HG03064 (cell line): Measurements from ENCODE around the gene EGR1.

Experiments used
- ATAC-seq: cut with Tn5 transposase; IDR thresholded peaks from one replicate; pipeline ENCODE4 v1.9.1; 2021; ENCODE audit warnings: low read depth; ENCODE audit not compliant: unreplicated experiment

EGR1 gene

DNA sequence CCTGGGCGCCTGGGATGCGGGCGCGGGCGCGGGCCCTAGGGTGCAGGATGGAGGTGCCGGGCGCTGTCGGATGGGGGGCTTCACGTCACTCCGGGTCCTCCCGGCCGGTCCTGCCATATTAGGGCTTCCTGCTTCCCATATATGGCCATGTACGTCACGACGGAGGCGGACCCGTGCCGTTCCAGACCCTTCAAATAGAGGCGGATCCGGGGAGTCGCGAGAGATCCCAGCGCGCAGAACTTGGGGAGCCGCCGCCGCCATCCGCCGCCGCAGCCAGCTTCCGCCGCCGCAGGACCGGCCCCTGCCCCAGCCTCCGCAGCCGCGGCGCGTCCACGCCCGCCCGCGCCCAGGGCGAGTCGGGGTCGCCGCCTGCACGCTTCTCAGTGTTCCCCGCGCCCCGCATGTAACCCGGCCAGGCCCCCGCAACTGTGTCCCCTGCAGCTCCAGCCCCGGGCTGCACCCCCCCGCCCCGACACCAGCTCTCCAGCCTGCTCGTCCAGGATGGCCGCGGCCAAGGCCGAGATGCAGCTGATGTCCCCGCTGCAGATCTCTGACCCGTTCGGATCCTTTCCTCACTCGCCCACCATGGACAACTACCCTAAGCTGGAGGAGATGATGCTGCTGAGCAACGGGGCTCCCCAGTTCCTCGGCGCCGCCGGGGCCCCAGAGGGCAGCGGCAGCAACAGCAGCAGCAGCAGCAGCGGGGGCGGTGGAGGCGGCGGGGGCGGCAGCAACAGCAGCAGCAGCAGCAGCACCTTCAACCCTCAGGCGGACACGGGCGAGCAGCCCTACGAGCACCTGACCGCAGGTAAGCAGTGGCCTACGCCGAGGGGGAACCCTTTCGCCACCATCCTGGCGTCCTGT, at the start of gene EGR1:
Gene EGR1, plus strand, starts transcription at position 219 of the 864 bp plus-strand sequence. Its CDS starts 283 bp downstream, at position 502.
- ATAC-seq: peak; percentile 56

DNA sequence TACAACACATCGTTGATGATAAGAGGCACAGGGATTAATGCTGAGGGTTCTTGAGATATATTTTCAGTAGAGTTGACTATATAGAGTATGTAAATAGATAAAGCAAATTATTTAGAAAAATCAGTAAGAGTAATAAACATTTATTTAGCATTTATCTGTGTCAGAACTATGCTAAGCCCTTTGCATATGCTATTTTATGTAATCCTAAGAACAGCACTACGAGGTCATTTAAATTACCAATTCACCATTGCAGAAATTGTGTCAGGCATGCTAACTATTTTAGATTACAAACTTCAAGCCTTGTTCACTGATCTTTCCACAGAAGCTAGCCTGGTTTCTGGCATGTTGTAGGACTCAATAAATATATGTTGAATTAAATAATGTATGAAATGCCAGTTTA, 46.8 kb upstream of the EGR1 start:
- no peak for ATAC-seq

- no peak for ATAC-seq
Observed at GRCh38 chr5:138425079-138425478, 40.2 kb upstream of the EGR1 start.

DNA sequence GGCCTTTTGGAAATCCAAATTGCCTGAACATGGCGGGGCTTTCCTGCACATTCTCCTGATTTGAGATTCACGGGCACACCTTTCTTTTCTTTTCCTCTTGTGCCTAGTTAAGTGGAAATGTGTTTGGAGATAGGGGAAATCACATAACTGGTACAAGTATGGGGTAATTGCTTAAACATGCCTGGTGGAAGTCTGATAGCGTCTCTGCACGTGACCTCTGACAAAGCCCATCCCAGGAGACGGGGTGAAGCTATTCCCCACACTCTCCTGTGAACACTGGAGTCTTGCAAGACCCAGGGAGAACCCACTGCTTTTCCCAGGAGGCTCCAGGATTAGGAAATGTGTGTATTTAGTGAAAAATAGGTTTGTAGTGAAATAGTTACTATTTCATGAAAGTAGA, 29.3 kb upstream of the EGR1 start:
- ATAC-seq: no peak

DNA sequence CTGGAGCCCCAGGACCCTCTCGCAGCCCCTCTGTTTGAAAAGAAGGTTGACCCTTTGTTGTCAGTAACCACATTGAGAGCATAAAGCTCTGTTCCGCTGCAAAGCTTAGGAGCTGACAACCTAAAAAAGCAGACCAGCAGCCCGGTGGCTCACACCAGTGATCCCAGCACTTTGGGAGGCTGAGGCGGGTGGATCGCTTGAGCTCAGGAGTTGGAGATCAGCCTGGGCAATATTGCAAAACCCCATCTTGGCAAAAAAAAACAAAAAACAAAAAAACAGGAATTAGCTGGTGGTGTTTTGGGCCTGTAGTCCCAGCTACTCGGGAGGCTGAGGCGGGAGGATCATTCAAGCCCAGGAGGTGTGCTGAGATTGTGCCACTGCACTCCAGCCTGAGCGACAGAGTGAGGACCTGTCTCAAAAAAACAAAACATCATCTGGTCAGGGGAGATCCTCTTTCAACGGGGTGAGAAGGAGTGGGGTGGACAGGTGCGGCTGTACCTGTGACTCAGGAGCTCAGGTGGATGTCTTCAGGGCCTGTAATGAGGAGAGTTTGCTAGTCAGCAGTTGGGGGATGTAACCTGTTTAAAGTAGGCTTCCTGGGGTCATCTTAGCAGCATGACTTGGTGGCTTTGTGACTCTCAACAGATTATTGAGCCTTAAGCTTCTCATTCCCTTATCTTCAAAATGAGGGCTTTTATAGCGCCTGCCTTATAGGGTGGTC, 27.1 kb upstream of the EGR1 start:
- ATAC-seq: no peak

DNA sequence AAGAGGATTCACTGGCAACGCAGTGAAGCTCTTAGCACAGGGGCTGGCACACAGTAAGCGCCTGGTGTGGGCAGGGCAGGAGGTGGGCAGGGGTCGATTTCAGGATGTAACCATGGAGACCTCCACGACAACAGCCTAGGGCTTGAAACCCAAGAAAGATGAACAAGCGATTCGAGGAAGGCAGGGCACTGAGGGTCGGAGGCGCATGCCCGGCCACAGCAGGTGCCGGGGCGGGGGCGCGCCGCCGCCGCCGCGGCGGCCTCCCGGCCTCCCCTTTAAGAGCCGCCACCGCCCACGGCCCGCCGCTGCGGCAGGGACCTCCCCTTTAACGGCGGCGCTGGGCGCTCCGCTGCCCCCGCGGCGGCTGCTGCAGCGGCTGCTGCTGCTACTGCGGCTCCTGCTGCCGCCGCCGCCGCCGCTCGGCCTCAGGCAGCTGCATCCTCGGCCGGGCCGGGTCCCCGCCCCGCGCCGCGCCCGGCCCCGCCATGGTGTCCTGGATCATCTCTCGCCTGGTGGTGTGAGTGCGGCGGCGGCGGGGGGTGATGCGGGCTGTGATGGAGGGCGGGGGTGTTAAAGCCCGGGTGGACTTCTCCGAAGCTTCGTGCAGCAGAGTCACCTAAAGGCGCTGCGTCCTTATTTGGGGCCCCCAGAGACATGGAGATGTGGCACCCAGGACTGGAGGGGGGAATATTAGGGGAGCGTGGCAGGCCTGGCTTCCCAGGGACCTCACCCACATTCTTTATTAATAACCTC, 26.4 kb upstream of the EGR1 start, which contains the start of gene REEP2:
Gene REEP2, plus strand, starts transcription at position 334 of the 753 bp plus-strand sequence. Its CDS starts 152 bp downstream, at position 486.
- ATAC-seq: peak; percentile 58

DNA sequence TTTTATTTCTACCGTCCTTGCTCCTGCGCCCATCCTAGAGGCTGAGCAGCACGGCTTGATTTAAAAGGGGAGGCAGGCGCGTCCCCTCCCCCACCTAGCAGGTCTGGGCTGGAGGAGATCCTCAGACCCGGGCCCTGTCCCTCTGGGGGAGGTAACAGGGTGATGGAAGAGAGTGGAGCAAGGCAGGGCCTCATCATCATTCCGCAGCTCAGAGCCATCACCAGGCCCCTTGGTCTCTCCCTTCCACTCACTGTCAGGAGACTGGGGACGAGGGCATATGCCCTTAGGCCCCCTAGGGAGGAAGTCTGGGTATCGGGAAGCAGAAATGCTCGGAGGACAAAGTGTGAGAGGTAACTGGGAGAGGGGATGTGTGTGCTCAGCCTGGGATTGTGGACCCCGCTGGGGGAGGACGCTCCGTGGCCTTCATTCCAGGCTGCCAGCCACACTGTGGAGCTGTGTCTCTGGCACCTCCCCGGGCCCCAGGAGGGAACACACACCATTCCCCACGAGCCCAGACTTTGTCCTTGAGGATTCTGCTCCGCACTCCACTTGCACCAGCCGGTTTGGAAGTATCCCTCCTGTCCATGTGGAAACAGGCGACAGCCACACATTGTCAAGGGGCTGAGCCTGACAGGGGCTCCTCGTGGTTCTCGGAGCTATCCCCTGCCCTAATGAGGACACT, 25.7 kb upstream of the EGR1 start:
- no peak for ATAC-seq

DNA sequence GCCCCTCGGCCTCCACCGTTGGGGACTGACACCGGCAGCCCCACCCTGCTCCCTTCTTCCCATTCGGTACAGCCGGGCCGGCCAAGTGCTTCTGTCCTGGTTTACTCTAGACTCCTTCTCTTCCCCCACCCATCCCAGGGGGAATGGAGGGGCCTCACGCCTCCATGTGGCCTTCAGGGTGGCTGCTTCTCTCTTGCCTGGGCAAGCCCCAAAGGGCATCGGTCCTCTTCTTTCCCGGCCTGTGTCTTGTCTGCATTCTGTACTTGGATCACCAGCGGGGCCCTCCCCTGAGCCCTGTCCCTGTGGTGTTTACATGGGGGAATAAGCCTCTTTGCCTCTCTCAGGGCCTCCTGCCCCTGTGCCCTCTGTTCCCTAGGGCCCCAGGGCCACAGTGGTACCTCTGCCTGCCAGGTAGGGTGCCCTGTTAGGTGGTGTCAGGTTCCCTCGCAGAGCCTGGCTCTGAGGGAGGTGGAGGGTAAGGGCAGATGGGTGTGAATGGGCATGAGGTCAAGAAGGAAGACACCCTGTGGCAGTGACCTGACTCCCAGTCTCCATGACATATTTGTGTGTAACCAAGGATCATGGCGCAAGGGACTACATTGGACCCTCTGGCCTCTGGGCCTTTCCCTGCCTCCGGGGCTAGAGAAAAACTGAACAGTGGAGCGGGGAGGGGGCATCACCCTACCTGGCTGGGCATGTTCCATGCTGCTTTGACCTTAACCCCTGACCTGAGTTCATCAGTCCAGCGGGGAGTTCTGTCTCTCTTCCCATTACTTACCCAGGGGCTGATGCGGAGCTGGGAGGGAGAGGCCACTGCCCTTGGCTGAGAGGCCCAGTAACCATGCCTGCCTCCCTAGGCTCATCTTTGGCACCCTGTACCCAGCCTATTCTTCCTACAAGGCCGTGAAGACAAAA, 24.9 kb upstream of the EGR1 start:
- no peak for ATAC-seq

- no peak for ATAC-seq
Observed at GRCh38 chr5:138441221-138441620, 24.1 kb upstream of the EGR1 start.

- ATAC-seq: no peak
Observed at GRCh38 chr5:138444078-138444773, 21.1 kb upstream of the EGR1 start.

- no peak for ATAC-seq
Observed at GRCh38 chr5:138444774-138445546, 20.3 kb upstream of the EGR1 start.

DNA sequence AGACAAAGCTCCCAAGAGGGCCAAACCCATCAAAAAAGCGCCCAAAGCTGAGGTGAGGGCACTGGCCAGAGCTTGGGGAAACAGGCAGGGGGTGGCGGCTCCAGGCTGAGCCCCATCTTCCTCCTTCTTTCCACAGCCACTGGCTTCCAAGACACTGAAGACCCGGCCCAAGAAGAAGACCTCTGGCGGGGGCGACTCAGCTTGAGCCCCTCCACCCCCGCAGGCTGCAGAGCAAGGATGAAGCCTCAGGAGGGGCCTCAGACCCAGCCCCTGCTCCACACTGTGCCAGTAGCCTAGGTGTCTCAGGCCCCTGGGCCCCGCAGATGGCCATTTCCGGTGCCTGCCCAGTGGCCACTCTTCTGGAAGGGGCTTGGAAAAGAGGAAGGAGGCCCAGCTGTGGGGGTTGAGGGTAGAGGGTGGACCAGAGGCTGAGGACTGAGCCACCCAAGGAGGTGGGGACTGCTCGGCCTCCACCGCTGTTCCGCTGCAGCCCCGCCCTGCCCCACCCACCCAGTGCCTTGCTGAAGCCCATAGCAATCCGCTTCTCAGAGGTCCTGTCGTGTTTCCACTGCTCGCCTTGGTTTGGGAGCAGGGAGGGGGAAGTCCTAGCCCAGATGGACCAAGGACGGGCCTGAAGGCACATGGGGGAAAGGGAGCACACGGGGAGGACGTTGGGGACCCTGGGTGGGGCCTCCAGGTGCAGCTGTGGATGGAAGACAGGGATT, 19.6 kb upstream of the EGR1 start:
- no peak for ATAC-seq

DNA sequence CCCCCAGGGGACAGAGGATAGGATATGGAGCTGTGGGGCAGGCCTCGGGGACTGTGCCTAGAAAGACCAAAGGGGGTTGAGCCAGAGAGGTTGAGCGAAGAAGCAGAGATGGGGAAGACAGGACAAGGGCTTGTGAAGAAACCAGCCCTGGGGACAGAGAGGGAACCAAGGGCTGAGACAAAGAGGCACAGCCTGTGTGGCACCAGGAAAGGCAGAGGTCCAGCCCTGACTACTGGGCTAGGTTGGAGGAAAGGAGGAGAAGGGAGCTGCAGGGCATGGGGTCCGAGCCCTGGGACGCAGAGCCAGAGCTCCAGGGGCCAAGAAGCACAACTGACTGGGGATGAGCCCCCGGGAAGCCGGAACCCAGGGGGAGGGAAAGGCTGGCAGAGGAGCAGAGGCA, 17.2 kb upstream of the EGR1 start:
- no peak for ATAC-seq

GRCh38 chr5:138448481-138449398, 16.5 kb upstream of the EGR1 start:
- no peak for ATAC-seq

DNA sequence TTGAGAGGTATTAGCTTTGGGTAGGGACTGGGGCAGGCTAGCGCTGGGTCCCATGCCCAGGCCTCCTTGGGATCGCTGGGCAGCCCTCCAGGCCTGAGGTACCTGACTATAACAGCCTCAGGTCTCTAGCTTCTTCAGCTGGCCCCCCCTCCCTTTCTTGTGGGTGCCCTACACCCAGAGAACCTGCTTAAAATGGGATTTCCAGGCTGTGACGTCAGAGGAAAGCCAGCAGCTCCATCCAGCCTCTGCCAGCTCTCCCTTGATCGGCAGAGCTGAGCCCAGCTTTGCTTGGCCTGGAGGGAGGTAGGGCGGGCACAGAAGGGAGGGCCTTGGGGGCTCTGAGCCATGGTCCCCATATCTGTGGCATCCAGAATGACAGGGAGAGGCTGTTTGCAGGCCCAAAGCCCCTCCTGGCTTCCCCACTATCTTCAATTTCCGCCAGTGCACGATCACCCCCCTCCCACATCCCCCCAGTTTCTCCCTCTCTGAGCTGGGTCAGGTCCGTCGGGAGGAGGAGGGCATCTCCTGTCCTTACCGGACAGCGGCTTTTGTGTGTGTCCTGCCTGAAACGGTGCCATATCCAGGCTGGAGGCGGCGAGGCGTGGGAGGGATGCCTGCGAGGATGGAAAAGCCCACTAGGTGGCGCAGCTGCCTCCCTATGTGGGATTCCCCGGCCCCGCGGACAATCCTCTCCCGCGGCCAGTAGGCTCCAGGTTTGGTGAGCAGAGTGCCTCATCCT, 15.6 kb upstream of the EGR1 start:
- no peak for ATAC-seq

- no peak for ATAC-seq
Observed at GRCh38 chr5:138450971-138451370, 14.3 kb upstream of the EGR1 start.
